Loucy (cell line): ENCODE measurements around the gene HERC5.

ENCODE experiments used
- H2AFZ ChIP-seq: fragments of 200-600 bp; sonication (generic); 2 replicates; pipeline ENCODE4 v1.6.0; 2016; ENCODE audit warnings: antibody characterized with exemption, mild to moderate bottlenecking, low read length, moderate library complexity
- H3F3A ChIP-seq: fragments of 200-600 bp; 2 replicates; pipeline ENCODE4 v1.6.0; 2016; ENCODE audit warnings: antibody characterized with exemption, low read depth, mild to moderate bottlenecking
- H3K27me3 ChIP-seq: fragments of 200-600 bp; sonication (generic); 2 replicates; pipeline ENCODE4 v1.6.1; 2014; ENCODE audit warnings: low read length, mild to moderate bottlenecking; ENCODE audit not compliant: insufficient read depth, poor library complexity, severe bottlenecking
- H3K36me3 ChIP-seq: fragments of 200-600 bp; sonication (generic); 2 replicates; pipeline ENCODE4 v1.6.1; 2016; ENCODE audit warnings: low read length; ENCODE audit not compliant: insufficient read depth
- H3K4me1 ChIP-seq: fragments of 200-600 bp; sonication (generic); 2 replicates; pipeline ENCODE4 v1.5.1; 2014; ENCODE audit warnings: low read length, mild to moderate bottlenecking; ENCODE audit not compliant: insufficient read depth, poor library complexity, severe bottlenecking
- H3K4me2 ChIP-seq: fragments of 200-600 bp; sonication (generic); 2 replicates; pipeline ENCODE4 v1.6.0; 2014; ENCODE audit warnings: antibody characterized with exemption, low read length, low read depth, mild to moderate bottlenecking; ENCODE audit not compliant: poor library complexity, severe bottlenecking
- H3K4me3 ChIP-seq: fragments of 200-600 bp; sonication (generic); 2 replicates; pipeline ENCODE4 v1.5.1; 2014; ENCODE audit warnings: low read length, mild to moderate bottlenecking, mixed read lengths; ENCODE audit not compliant: poor library complexity, severe bottlenecking
- H3K79me2 ChIP-seq: fragments of 200-600 bp; sonication (generic); 2 replicates; pipeline ENCODE4 v1.6.1; 2014; ENCODE audit warnings: low read length; ENCODE audit not compliant: insufficient read depth
- H3K9ac ChIP-seq: fragments of 200-600 bp; sonication (generic); 2 replicates; pipeline ENCODE4 v1.6.0; 2014; ENCODE audit warnings: mild to moderate bottlenecking, low read depth, low read length, moderate library complexity; ENCODE audit not compliant: poor library complexity, severe bottlenecking
- H3K9me2 ChIP-seq: fragments of 200-600 bp; sonication (generic); replicated peaks from 2 replicates; pipeline ENCODE4 v1.6.1; 2016; ENCODE audit warnings: low read depth, low read length, mixed read lengths
- H3K9me3 ChIP-seq: fragments of 200-600 bp; sonication (generic); 2 replicates; pipeline ENCODE4 v1.6.1; 2014; ENCODE audit warnings: mild to moderate bottlenecking, antibody characterized with exemption, low read length, low read depth; ENCODE audit not compliant: insufficient read depth
- H4K20me1 ChIP-seq: fragments of 200-600 bp; sonication (generic); 2 replicates; pipeline ENCODE4 v1.6.0; 2014; ENCODE audit warnings: antibody characterized with exemption, low read length, mild to moderate bottlenecking; ENCODE audit not compliant: insufficient read depth, poor library complexity, severe bottlenecking
- EZH2phosphoT487 ChIP-seq: fragments of 200-600 bp; IDR thresholded peaks from 2 replicates; pipeline ENCODE4 v1.6.1; 2018; ENCODE audit warnings: antibody characterized with exemption, mild to moderate bottlenecking, moderate library complexity, borderline replicate concordance
- TF ChIP-seq, protein P1 (sequence below): fragments of 200-600 bp; sonication (generic); conservative IDR thresholded peaks from 2 replicates; pipeline ENCODE4 v1.5.1; 2014; ENCODE audit warnings: mild to moderate bottlenecking, antibody characterized with exemption, low read length

HERC5 gene

DNA sequence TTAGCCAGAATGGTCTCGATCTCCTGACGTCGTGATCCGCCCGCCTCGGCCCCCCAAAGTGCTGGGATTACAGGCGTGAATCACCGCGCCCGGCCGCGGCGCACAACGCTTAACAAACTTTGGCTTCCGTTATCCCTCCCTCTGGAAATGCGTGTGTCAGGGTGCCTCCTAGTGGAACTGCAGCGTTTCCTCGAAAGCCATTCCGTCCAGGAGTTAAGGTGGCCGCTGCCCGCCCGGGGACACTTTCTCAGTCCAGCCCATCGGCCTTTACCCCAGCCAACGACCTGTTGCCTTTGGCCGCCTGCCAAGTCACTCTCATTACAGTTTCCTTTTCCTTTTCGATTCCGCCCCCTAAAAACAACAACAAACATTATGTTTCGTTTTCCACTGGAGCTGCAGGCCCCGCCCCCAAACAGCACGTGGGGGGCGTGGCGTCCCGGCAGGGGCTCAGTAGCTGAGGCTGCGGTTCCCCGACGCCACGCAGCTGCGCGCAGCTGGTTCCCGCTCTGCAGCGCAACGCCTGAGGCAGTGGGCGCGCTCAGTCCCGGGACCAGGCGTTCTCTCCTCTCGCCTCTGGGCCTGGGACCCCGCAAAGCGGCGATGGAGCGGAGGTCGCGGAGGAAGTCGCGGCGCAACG lies at the start of gene HERC5:
Gene HERC5, plus strand, starts transcription at position 450 of the 637 bp plus-strand sequence. Its CDS starts 151 bp downstream, at position 601.
- Histone ChIP-seq H3K9ac (peak within 1 kb of the TSS; percentile 90), H3K9me2 (no peaks in the 10 kb centered on the region), H4K20me1 (peaks cover 4% of the 10 kb centered on the region), H3K4me1 (peaks cover 46% of the 10 kb centered on the region), H2AFZ (peak within 1 kb of the TSS; percentile 89), H3K36me3 (no peaks in the 10 kb centered on the region), H3F3A (no peaks in the 10 kb centered on the region), H3K27me3 (no peaks in the 10 kb centered on the region), H3K9me3 (no peaks in the 10 kb centered on the region), H3K79me2 (peaks cover 39% of the 10 kb centered on the region), H3K4me3 (peak within 1 kb of the TSS; percentile 78), H3K4me2 (peak within 1 kb of the TSS; percentile 91)
- no peak for TF ChIP-seq EZH2phosphoT487
- TF ChIP-seq, protein P1, sequence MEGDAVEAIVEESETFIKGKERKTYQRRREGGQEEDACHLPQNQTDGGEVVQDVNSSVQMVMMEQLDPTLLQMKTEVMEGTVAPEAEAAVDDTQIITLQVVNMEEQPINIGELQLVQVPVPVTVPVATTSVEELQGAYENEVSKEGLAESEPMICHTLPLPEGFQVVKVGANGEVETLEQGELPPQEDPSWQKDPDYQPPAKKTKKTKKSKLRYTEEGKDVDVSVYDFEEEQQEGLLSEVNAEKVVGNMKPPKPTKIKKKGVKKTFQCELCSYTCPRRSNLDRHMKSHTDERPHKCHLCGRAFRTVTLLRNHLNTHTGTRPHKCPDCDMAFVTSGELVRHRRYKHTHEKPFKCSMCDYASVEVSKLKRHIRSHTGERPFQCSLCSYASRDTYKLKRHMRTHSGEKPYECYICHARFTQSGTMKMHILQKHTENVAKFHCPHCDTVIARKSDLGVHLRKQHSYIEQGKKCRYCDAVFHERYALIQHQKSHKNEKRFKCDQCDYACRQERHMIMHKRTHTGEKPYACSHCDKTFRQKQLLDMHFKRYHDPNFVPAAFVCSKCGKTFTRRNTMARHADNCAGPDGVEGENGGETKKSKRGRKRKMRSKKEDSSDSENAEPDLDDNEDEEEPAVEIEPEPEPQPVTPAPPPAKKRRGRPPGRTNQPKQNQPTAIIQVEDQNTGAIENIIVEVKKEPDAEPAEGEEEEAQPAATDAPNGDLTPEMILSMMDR = peak; percentile 34

DNA sequence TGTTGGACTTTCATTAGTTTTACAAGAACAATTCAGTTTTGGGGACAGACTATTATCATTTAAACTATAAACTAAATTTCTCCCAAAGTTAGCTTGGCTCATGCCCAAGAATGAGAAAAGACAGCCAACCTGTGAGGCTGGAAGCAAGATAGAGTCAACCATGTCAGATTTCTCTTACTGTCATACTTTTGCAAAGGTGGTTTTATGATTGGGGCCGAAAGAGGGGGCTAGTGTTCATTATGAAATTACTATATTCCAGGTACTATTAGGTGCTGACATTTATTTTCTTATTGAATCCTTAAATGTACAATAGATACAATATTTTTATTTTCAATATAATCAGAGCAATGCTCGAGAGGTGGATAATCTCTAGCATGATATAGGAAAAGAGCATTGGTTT lies 47.7 kb upstream of the HERC5 start:
- Histone ChIP-seq H3K36me3 (no peaks in the 10 kb centered on the region), H3K79me2 (no peaks in the 10 kb centered on the region), H3K9ac (no peak overlapping the region), H3F3A (no peaks in the 10 kb centered on the region), H3K27me3 (no peaks in the 10 kb centered on the region), H3K4me1 (no peaks in the 10 kb centered on the region), H3K4me2 (no peak overlapping the region), H3K4me3 (no peak overlapping the region), H3K9me3 (no peaks in the 10 kb centered on the region), H4K20me1 (no peaks in the 10 kb centered on the region), H3K9me2 (no peaks in the 10 kb centered on the region), H2AFZ (no peak overlapping the region)
- TF ChIP-seq, protein P1 = no peak
- TF ChIP-seq EZH2phosphoT487 = no peak

DNA sequence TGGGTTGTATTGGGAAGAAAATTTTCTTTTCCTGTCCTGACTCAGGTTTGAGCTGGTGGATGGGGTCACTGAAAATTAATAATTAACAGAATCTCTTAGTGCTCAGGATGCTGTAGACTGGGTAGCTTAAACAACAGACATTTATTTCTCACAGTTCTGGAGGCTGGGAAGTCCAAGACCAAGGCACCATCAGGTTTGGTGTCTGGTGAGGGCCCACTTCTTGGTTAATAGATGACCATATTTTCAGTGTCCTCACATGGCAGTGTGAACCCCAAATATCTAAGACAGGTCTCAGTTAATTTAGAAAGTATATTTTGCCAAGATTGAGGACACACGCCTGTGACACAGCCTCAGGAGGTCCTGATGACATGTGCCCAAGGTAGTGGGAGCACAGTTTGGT lies 47.1 kb upstream of the HERC5 start:
- H3K9me3 ChIP-seq = no peaks in the 10 kb centered on the region
- no peaks in the 10 kb centered on the region for H3K27me3 ChIP-seq
- no peak overlapping the region for H3K4me2 ChIP-seq
- no peaks in the 10 kb centered on the region for H3K9me2 ChIP-seq
- TF ChIP-seq, protein P1 = no peak
- no peak for TF ChIP-seq EZH2phosphoT487
- no peak overlapping the region for H3K4me3 ChIP-seq
- H2AFZ ChIP-seq = no peak overlapping the region
- H3K36me3 ChIP-seq = no peaks in the 10 kb centered on the region
- H3K9ac ChIP-seq = no peak overlapping the region
- H4K20me1 ChIP-seq = no peaks in the 10 kb centered on the region
- no peaks in the 10 kb centered on the region for H3K4me1 ChIP-seq
- H3K79me2 ChIP-seq = no peaks in the 10 kb centered on the region
- no peaks in the 10 kb centered on the region for H3F3A ChIP-seq
